Keratinocyte (primary cell): ENCODE results near the gene MSMP. TPM values are rescaled to one million over a fixed set of nuclear protein-coding genes. Genes with fewer than 3 reads are reported as not detected.

ENCODE experiments used
- DNase-seq: peaks from one replicate; pipeline ENCODE4 v3.0.0-alpha.2; 2011; ENCODE audit warnings: low read depth, missing footprints, low spot score
- FAIRE-seq: peaks from 2 replicates; lab custom pipeline; 2011; peaks lifted over from hg19 to GRCh38; lab: Jason Lieb, UNC
- H2AFZ ChIP-seq: 2 replicates; pipeline ENCODE4 v1.6.0; 2012; ENCODE audit warnings: low read length, control low read depth, inconsistent platforms; ENCODE audit not compliant: control insufficient read depth
- H3K27ac ChIP-seq: 2 replicates; pipeline ENCODE4 v1.5.1; 2011; ENCODE audit warnings: low read length; ENCODE audit not compliant: control insufficient read depth, insufficient read depth
- H3K27me3 ChIP-seq: 3 replicates; pipeline ENCODE4 v1.6.0; 2011; ENCODE audit warnings: low read length; ENCODE audit not compliant: control insufficient read depth, insufficient read depth; ENCODE audit errors: extremely low read depth
- H3K36me3 ChIP-seq, 2 experiments: 2 replicates in 1 of 2; 3 replicates in 1 of 2; pipeline ENCODE4 v1.5.1; 2011; ENCODE audit warnings: low read length in 2 of 2, mild to moderate bottlenecking in 1 of 2; ENCODE audit not compliant: control insufficient read depth in 2 of 2, insufficient read depth in 2 of 2; ENCODE audit errors: extremely low read depth in 1 of 2
- H3K4me1 ChIP-seq: 3 replicates; pipeline ENCODE4 v1.5.1; 2011; ENCODE audit warnings: low read length; ENCODE audit not compliant: control insufficient read depth, insufficient read depth; ENCODE audit errors: extremely low read depth
- H3K4me2 ChIP-seq: 3 replicates; pipeline ENCODE4 v1.6.0; 2011; ENCODE audit warnings: low read depth, low read length; ENCODE audit not compliant: control insufficient read depth, insufficient read depth; ENCODE audit errors: extremely low read depth
- H3K4me3 ChIP-seq, 3 experiments: fragments of 200-600 bp in 1 of 3; sonication (generic) in 1 of 3; 2 replicates in 2 of 3; 3 replicates in 1 of 3; pipeline ENCODE4 v1.5.1; 2011 to 2016; ENCODE audit warnings: low read length in 3 of 3, mild to moderate bottlenecking in 3 of 3, control low read depth in 2 of 3, inconsistent platforms in 1 of 3, low read depth in 1 of 3, mixed read lengths in 1 of 3, mixed run types in 1 of 3, moderate library complexity in 1 of 3; ENCODE audit not compliant: control insufficient read depth in 2 of 3, insufficient read depth in 2 of 3; ENCODE audit errors: extremely low read depth in 1 of 3
- H3K79me2 ChIP-seq: 2 replicates; pipeline ENCODE4 v1.6.0; 2012; ENCODE audit warnings: low read length; ENCODE audit not compliant: control insufficient read depth, insufficient read depth
- H3K9ac ChIP-seq: 3 replicates; pipeline ENCODE4 v1.6.0; 2011; ENCODE audit warnings: low read length; ENCODE audit not compliant: control insufficient read depth, insufficient read depth; ENCODE audit errors: extremely low read depth
- H3K9me1 ChIP-seq: 3 replicates; pipeline ENCODE4 v1.6.0; 2011; ENCODE audit warnings: low read length; ENCODE audit not compliant: control insufficient read depth, insufficient read depth; ENCODE audit errors: extremely low read depth
- H3K9me3 ChIP-seq: 2 replicates; pipeline ENCODE4 v1.5.1; 2012; ENCODE audit warnings: low read depth, low read length; ENCODE audit not compliant: control insufficient read depth
- H4K20me1 ChIP-seq: 3 replicates; pipeline ENCODE4 v1.6.0; 2011; ENCODE audit warnings: low read length; ENCODE audit not compliant: control insufficient read depth, insufficient read depth; ENCODE audit errors: extremely low read depth
- EZH2 ChIP-seq: IDR thresholded peaks from one replicate; pipeline ENCODE4 v1.6.1; 2012; ENCODE audit warnings: inconsistent platforms, mild to moderate bottlenecking, low read length, moderate library complexity
- dilution Hi-C: fragments of 300-500 bp; cut with MboI; formaldehyde crosslinking; loops from one replicate; pipeline ENCODE4 v1.7.0; 2020; ENCODE audit warnings: low sequenced_read_pairs; ENCODE audit not compliant: extremely low pct_ligation_motif_present
- polyA plus RNA-seq, 5 experiments: library from polyadenylated mRNA; depleted of rRNA in 3 of 5; stranded (reverse) in 3 of 5; stranded (forward) in 1 of 5; unstranded in 1 of 5; fragments of >200 nt; gene quantifications; 1 replicate in 1 of 5; 2 replicates in 3 of 5; 3 replicates in 1 of 5; pipeline versions ENCODE4 v1.2.1 to v1.2.3, GENCODE V29; 2011 to 2012; ENCODE audit warnings: missing spikeins in 2 of 5, low read depth in 1 of 5, low replicate concordance in 1 of 5
- TF ChIP-seq, protein P1 (sequence below), 3 experiments: IDR thresholded peaks in 1 of 3; conservative IDR thresholded peaks in 1 of 3; optimal IDR thresholded peaks in 1 of 3; 2 replicates in 2 of 3; 3 replicates in 1 of 3; pipeline versions ENCODE3 to v1.5.1; 2011; ENCODE audit warnings: low read length in 3 of 3, mild to moderate bottlenecking in 3 of 3, moderate library complexity in 2 of 3, control low read depth in 1 of 3, inconsistent platforms in 1 of 3; ENCODE audit not compliant: insufficient read depth in 2 of 3; ENCODE audit errors: extremely low read depth in 1 of 3

Gene MSMP
- polyA plus RNA-seq, 1 donor (not counting 4 experiments of a cell fraction or from before 2014, with no cell fraction given): not detected

DNA sequence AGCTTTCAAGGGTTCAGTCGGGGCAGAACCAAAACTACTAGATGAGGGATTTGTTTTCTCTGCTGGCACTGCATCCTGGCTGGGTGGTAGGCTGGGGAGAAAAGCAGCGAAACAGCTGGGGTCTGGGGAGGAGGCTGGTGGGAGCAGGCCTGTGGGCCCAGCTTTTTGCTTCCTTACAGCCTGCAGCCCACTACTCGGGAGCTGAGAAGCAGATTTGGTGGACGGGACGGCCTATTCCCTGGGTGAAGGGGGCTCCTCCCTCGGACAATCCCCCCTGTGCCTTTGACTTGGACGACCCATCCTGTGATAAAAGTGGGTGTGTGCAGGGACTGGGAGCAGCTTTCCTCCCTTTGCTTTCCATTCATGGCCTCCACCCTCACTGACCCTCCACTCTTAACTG lies 46.5 kb upstream of the MSMP start:
- H3K4me3 ChIP-seq: no peak overlapping the region
- no peak overlapping the region for H3K9ac ChIP-seq
- no peak overlapping the region for H3K27ac ChIP-seq
- DNase-seq: no peak
- no peaks in the 10 kb centered on the region for H3K9me1 ChIP-seq
- H3K27me3 ChIP-seq: no peaks in the 10 kb centered on the region
- dilution Hi-C loops: no loop called here
- H3K4me2 ChIP-seq: no peak overlapping the region
- H3K9me3 ChIP-seq: no peaks in the 10 kb centered on the region
- no peaks in the 10 kb centered on the region for H4K20me1 ChIP-seq
- no peak for TF ChIP-seq EZH2
- TF ChIP-seq, protein P1, sequence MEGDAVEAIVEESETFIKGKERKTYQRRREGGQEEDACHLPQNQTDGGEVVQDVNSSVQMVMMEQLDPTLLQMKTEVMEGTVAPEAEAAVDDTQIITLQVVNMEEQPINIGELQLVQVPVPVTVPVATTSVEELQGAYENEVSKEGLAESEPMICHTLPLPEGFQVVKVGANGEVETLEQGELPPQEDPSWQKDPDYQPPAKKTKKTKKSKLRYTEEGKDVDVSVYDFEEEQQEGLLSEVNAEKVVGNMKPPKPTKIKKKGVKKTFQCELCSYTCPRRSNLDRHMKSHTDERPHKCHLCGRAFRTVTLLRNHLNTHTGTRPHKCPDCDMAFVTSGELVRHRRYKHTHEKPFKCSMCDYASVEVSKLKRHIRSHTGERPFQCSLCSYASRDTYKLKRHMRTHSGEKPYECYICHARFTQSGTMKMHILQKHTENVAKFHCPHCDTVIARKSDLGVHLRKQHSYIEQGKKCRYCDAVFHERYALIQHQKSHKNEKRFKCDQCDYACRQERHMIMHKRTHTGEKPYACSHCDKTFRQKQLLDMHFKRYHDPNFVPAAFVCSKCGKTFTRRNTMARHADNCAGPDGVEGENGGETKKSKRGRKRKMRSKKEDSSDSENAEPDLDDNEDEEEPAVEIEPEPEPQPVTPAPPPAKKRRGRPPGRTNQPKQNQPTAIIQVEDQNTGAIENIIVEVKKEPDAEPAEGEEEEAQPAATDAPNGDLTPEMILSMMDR (optimal IDR thresholded peaks at IDR 0.05 in 1 of 3, IDR thresholded peaks at IDR 0.05 in 1 of 3, conservative IDR thresholded peaks at IDR 0.05 in 1 of 3; ENCODE audit: extremely low read depth in 1 of 3, insufficient read depth in 2 of 3, low read length in 3 of 3): no peak
- FAIRE-seq: no peak
- no peak overlapping the region for H2AFZ ChIP-seq
- peaks cover 0 to 2% of the 10 kb centered on the region in 2 experiments for H3K36me3 ChIP-seq
- H3K79me2 ChIP-seq: no peaks in the 10 kb centered on the region
- peaks cover 19% of the 10 kb centered on the region for H3K4me1 ChIP-seq

DNA sequence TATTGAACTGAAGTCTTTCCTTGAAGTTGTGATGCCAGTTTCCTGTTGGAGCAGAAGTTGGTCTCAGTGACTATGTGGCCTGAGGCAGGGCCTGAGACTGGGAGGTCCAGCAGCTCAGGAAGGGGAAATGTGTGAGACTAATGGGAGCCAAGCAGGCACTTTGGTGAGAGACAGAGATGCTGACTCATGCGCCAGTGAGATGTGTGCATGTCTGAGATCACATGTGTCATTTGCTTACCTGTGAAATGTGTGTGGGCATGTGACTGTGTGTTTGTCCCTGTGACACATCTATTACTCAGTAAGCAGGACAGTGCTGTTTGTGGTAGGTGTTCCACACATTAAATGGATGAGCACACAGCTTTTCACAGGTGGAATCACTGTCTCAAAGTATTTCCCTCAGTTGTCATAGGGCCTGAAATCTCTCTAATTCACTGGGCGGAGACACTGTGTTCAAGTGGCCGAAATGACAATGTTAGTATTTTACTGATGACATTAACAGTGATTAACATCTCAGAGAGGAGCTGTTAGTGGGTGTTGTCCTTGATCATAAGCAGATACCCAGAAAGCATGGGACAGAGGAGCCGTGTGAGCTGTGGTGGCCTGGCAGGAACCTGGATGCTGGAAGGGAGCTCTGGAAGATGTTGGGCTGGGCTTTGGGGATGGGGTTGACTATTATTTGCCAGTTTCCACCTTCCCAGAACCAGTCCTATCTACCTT lies 44.7 kb upstream of the MSMP start:
- Histone ChIP-seq H3K27ac (peak overlapping the region; percentile 33), H4K20me1 (no peaks in the 10 kb centered on the region), H3K9ac (no peak overlapping the region), H3K27me3 (no peaks in the 10 kb centered on the region), H3K4me2 (peak overlapping the region; percentile 1), H3K4me3 (no peak overlapping the region), H3K9me1 (no peaks in the 10 kb centered on the region), H3K36me3 (peaks cover 0 to 2% of the 10 kb centered on the region in 2 experiments), H2AFZ (no peak overlapping the region), H3K79me2 (no peaks in the 10 kb centered on the region), H3K9me3 (no peaks in the 10 kb centered on the region), H3K4me1 (peaks cover 22% of the 10 kb centered on the region)
- TF ChIP-seq, protein P1 (optimal IDR thresholded peaks at IDR 0.05 in 1 of 3, IDR thresholded peaks at IDR 0.05 in 1 of 3, conservative IDR thresholded peaks at IDR 0.05 in 1 of 3; ENCODE audit: extremely low read depth in 1 of 3, insufficient read depth in 2 of 3, low read length in 3 of 3): no peak
- no peak for TF ChIP-seq EZH2
- dilution Hi-C loops: no loop called here
- peak; percentile 77 for DNase-seq
- FAIRE-seq: peak; percentile 95
